A673 (cell line): Measurements from ENCODE around the gene KRTAP5-10.

Experiments used
- EZH2 ChIP-seq: fragments of 200-600 bp; sonication (generic); IDR thresholded peaks from 2 replicates; pipeline ENCODE4 v1.6.1; 2017; ENCODE audit warnings: borderline replicate concordance, low read depth, mild to moderate bottlenecking, mixed read lengths, antibody characterized with exemption, low read length; ENCODE audit not compliant: poor library complexity, severe bottlenecking
- TF ChIP-seq, protein P1 (sequence below): fragments of 300-800, 200-600 bp; sonication (generic); conservative IDR thresholded peaks from 2 replicates; pipeline ENCODE4 v1.5.1; 2017; ENCODE audit warnings: low read depth, mild to moderate bottlenecking, antibody characterized with exemption, low read length, moderate library complexity, mixed read lengths

GRCh38 chr11:71525188-71525937, 40.0 kb upstream of the KRTAP5-10 start:
- TF ChIP-seq, protein P1, sequence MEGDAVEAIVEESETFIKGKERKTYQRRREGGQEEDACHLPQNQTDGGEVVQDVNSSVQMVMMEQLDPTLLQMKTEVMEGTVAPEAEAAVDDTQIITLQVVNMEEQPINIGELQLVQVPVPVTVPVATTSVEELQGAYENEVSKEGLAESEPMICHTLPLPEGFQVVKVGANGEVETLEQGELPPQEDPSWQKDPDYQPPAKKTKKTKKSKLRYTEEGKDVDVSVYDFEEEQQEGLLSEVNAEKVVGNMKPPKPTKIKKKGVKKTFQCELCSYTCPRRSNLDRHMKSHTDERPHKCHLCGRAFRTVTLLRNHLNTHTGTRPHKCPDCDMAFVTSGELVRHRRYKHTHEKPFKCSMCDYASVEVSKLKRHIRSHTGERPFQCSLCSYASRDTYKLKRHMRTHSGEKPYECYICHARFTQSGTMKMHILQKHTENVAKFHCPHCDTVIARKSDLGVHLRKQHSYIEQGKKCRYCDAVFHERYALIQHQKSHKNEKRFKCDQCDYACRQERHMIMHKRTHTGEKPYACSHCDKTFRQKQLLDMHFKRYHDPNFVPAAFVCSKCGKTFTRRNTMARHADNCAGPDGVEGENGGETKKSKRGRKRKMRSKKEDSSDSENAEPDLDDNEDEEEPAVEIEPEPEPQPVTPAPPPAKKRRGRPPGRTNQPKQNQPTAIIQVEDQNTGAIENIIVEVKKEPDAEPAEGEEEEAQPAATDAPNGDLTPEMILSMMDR, result no peak
- TF ChIP-seq EZH2, result no peak
